ENCODE measurements around the gene DDX43.
"Not testable (repeated sequence)": the region's sequence is repeated elsewhere in the genome, so short reads cannot be mapped to it uniquely, and the experiment has no call there.

DDX43 gene

DNA sequence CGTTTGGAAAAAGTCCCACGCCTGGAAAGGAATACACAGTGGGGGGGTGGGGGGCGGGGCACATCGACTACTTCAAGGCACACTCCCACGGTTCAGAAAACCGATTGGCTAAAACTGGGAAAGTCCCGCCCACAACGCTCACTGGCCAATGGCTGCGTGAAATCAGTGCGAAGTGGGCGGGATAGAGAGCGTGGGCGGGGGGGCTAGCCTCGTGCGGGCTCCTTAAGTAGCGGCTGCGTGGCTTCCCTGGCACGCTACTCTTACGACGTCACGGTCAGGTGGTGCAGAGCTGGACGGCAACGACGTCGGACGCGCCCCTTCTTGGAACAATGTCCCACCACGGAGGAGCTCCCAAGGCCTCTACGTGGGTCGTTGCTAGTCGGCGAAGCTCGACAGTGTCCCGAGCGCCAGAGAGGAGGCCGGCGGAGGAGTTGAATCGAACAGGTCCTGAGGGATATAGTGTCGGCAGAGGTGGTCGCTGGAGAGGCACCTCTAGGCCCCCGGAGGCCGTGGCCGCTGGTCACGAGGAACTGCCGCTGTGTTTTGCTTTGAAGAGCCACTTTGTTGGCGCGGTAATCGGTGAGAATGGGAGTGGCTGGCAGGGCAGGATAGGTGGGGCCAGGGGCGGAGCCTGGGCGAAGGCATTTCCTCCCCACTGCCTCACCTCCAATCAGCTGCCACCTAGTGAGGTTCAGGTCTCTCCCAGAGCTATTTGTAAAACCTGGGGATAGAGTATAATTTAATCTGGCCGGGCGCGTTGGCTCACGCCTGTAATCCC lies at the start of gene DDX43:
Gene DDX43 (plus strand): TSS at position 252 of the 778 bp plus-strand sequence. CDS start 78 bp downstream, at position 330.
- in situ Hi-C loops (cut with MboI; ENCODE audit: low sequenced_read_pairs) = no loop called here

DNA sequence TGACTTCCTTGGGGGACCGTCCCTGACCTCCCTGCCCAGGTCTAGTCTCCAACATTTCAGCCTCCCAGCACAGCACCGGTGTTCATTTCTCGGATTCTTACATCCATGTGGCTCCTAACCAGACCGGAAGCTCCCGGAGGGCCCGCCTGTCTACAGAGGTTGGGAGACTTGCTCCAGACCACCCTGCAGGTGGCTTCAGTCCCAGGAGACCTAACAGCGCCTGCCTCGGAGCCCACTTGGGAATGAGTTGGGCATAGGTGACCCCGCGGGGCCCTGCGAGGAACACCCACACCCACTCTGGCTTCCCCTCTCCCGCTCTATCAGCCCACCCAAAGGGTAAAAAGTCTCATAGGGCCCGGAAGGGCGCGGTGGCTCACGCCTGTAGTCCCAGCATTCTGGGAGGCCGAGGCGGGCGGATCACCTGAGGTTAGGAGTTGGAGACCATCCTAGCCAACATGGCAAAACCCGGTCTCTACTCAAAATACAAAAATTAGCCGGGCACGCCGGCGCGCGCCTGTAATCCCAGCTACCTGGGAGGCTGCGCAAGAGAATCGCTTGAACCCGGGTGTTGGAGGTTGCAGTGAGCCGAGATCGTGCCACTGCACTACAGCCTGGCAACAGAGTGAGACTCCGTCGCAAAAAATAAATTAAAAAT lies 46.0 kb upstream of the DDX43 start:
- in situ Hi-C loops (cut with MboI; ENCODE audit: low sequenced_read_pairs) = no loop called here

DNA sequence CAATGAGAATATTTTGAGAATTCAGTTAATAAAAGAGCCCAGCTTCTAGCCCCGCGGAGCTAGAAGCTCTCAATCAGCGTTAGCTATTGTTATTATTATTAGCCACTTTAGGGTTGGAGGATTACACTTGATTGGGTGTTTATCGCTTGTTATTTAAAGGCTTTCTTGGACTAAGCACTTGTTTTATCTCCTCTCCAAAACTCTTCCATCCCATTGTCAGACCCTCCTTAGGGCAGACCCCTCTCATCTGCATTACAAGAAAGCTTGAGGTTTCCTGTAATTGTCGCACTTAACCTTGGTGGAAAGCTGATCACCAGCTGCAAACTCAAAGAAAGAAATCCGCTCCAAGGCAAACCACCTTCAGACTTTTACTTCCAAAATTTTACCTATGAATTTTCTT lies 45.3 kb upstream of the DDX43 start:
- in situ Hi-C loops (cut with MboI; ENCODE audit: low sequenced_read_pairs) = no loop called here

DNA sequence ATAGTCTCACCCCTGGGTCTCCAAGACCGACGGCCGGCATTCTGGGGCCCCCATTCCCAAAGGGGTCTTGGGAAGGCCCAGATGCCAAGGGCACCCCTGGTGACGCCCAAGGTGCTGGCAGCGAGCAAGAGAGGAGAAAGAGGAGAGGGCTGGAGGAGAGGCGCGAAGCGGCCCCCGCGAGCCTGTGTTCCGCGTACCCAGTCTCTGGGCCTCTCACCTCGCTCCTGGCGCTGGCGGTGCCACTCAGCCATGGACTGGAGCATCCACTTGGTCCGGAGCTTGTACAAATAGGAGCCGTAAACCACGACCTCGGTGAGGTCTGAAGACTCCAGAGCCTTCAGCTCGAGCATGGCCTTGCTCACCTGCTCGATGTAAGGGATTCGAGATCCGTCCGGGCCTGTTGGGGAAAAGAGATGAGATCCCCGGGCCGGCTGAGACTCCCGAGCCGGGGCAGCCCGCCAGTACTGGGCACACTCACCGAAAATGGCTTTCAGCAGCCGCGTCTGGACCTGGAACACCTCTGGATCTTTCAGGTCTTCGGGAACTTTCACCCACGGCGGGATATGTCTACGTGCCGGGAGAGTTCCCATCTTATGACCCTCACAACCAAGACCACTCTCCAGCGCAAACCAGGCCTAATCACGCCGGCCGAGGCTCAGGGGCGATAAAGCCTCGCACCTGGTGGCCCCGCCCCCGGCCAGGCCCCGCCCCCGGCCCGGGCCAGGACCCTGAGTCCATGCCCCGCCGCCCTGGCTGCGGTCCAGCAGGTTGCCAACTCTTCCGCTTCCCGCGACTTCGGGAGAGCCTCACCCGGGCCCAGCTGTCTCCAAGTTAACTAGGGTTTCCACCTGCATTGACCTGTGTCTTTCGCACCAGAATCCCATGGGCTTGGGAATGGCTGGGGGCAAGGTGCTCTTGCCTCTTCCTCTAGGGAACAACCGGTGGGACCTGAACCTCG lies 40.7 kb upstream of the DDX43 start, which contains the start of gene DPPA5:
Gene DPPA5 (minus strand): TSS at position 641 of the 958 bp plus-strand sequence. CDS start 51 bp downstream, at position 590.
- in situ Hi-C loops (cut with MboI; ENCODE audit: low sequenced_read_pairs) = no loop called here

DNA sequence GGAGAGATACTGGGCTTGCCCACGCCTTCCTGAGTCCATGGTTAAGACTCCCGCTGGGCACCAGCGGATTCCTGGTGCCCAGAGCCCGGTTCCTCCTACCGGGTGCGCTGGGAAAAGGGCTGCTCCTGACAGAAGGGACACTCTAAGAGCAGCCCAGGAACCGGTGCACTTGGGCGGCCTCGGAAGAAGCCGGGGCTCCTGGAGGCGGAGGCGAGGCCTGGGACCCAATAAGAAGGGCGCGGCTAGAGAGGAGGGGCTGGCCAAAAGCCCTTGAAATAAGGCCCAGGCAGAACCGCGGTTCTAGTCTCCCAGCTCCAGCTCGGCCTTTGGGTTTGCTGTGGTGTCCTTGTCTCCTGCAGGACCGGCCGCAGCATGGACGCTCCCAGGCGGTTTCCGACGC lies 32.3 kb upstream of the DDX43 start, which contains the start of gene KHDC3L:
Gene KHDC3L (plus strand): TSS at position 301 of the 400 bp plus-strand sequence. CDS start 72 bp downstream, at position 373.
- in situ Hi-C loops (cut with MboI; ENCODE audit: low sequenced_read_pairs) = no loop called here

DNA sequence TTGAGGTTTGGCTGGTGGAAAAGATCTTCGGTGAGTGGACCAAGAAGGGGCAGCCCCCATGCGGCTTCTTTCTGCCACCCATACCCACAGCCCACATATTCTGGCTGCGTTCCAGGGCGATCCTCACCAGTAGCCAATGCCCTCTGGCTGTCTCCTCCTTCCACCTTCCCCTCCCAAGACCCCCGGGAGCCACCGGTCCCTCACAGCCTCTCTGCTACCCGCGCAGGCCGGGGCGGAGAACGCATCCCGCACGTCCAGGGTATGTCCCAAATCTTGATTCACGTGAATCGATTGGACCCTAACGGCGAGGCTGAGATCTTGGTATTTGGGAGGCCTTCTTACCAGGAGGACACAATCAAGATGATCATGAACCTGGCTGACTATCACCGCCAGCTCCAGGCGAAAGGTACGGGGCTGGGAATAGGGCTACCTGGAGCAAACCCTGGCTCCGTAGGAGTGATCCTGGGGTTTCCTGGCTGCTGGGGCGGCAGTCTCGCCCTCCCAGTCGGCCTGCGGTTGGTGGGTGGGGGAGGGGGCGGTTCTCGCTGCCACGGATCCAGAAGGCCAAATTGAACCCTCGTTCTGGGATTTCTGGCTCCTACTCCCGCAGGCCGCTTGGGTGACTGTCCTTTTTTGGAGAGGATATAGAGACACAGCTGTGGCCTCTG lies 31.6 kb upstream of the DDX43 start:
- in situ Hi-C loops (cut with MboI; ENCODE audit: low sequenced_read_pairs) = no loop called here

DNA sequence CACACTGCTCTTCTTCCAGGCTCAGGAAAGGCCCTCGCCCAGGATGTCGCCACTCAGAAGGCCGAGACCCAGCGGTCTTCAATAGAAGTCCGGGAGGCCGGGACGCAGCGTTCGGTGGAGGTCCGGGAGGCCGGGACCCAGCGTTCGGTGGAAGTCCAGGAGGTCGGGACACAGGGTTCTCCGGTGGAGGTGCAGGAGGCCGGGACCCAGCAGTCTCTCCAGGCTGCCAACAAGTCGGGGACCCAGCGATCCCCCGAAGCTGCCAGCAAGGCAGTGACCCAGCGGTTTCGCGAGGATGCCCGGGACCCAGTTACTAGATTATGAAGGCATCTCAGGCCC lies 31.1 kb upstream of the DDX43 start:
- in situ Hi-C loops (cut with MboI; ENCODE audit: low sequenced_read_pairs) = no loop called here

DNA sequence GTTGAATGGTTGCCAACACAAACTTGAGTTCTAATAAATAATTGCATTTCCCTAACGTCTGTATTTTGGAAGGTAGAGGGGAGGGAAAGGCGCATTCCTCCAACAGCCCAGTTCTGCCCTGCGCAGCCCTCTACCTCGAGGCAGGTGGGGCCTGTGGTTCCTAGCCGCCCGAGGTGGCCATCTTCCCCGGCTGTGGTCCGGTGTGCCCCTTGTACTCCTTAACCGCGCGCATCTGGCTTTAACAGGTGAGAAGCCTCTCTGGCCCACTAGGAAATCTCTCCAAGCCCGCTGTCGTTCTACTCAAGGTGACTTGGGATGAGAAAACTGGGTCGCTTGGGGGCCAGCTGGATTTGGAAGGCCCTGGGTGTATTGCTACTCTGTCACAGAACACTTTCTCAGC lies 30.5 kb upstream of the DDX43 start:
- in situ Hi-C loops (cut with MboI; ENCODE audit: low sequenced_read_pairs) = no loop called here

DNA sequence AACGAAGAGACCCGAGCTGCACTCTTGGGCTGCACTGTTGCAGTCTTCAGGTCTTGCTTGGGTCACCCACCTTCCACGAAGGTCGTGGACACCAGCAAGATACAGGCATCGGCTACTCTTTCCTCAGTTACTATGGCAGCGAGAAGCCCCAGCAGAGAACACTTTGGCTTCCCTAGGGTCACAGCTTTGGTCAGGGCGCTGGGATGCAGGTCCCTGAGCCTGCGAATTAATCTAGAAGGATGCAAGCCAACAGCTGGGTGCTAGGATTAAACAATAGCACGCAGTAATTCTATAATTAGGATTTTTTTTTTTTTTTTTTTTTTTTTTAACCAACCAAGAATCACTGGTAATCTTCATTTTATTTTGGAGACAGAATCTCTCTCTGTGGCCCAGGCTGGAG lies 30.1 kb upstream of the DDX43 start:
- in situ Hi-C loops (cut with MboI; ENCODE audit: low sequenced_read_pairs) = no loop called here

DNA sequence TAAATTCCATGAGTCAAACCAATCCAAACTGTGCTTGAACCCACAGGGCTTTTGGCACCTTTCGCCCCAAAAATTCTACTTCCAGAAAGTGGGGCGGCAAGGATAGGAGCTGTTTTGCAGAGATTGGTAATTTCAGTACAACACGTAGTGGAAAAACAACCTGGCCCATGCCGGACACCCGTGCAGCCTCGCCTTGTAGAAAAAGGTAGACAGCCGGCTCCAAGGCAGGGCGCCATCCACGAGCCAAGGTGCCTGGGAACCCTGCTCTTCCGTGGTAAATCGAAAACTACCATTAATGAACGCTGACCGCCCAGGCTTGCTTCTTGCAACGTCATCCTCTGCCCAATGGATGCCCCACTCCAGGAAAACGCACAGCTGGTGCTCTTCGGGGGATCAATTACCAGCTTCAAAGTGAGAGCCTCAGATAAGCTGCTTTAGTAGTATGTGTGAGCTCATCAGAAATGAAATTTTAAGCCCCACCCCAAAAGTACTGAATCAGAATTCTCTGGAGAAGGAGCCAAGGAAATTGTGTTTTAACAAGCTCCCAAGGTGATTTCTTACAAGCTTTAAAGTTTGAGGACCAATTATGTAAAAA lies 26.8 kb upstream of the DDX43 start:
- in situ Hi-C loops (cut with MboI; ENCODE audit: low sequenced_read_pairs) = no loop called here

DNA sequence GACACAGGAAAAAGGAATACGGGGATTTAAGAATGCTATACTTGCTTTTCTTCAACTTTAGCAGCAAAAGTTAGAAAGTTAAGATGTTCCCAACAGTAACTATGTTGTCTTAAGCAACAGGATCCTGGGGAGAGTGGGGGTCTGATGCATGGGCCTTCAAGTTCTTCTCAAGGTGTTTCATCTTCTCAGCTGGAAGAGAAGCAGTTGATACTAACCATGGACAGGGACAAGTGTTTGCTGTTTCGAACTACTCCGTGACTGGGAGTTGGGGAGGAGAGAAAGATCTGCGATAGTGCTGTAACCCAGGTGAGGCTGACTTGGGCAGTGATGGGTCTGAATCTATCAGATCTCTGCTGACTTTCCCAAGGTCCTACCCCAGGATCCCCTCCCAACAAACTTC lies 26.0 kb upstream of the DDX43 start:
- in situ Hi-C loops (cut with MboI; ENCODE audit: low sequenced_read_pairs) = no loop called here

DNA sequence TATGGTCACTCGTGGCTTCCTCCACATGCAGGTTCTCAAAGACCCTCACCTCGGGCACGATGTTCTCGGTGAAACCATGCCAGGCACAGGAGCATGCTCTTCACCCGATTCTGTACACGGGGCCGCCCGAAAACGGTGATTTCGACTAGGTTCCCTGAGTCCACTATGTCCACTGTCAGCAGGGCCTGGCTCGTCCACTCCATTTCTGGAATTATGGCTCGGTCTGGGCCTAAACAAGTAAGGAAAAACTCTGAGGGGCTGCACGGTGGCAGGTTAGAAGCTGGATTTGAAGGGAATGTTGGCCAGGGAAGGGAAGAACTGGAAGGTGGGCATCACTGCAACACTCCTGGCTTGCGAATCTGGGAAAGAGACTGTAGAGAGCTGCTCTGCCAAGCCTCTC lies 25.5 kb upstream of the DDX43 start:
- in situ Hi-C loops (cut with MboI; ENCODE audit: low sequenced_read_pairs) = no loop called here

DNA sequence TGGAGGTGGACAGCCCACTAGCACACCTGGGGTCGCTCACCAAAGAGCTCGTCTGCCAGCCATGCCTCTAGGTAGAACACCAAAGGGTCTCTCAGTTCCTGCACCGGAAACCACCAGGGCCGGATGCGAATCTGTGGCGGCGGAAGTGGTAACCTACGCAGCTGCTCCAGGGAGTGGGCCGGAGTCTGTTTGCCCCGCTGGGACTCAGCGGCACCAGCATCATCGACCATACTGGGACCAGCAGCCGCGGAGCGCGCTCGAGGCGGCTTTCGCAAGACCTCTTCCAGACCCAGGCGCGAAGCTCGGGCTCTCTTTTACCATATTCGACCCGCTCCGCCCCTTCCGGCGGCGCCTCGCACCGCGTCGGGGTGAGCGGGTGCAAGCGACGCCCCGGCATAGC lies 25.1 kb upstream of the DDX43 start, which contains the start of gene OOEP:
Gene OOEP (minus strand): TSS at position 335 of the 400 bp plus-strand sequence. CDS start 105 bp downstream, at position 230.
- in situ Hi-C loops (cut with MboI; ENCODE audit: low sequenced_read_pairs) = no loop called here

DNA sequence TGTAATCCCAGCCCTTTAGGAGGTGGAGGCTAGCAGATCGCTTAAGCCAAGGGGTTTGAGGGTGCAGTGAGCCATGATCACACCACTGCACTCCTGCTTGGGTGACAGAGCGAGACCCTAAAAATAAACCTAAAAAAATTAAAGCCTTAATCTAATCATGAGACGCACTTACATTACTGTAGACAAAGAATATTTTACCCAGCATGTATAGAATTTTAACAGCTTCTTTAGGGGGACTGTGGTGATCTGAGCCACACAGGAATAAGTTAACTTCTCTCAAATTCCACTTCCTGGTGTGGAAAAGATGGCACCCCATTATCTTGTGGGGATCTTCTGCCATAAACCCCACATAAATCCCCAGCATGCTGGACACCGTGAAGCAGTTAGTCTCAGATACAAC lies 22.6 kb upstream of the DDX43 start:
- in situ Hi-C loops (cut with MboI; ENCODE audit: low sequenced_read_pairs) = no loop called here

DNA sequence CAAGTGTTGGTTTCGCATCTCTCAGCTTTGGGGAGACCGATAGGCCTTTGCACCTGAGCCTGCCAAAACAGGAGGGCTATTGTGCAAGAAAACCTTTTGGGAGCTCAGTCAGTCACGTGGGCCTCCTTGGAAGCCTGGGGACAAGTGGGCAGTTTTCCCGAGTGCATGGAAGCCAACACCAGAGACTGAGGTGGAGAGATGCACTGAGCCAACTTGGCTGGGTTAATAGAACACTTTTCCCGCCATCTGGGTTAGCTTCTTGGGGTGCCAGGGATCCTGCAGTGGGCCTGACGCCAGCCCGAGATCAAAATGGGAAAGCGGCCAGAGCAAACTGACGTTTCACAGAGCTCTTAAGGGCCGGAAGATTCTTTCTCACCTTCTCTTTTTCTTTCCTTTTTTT lies 22.1 kb upstream of the DDX43 start:
- in situ Hi-C loops (cut with MboI; ENCODE audit: low sequenced_read_pairs) = no loop called here

DNA sequence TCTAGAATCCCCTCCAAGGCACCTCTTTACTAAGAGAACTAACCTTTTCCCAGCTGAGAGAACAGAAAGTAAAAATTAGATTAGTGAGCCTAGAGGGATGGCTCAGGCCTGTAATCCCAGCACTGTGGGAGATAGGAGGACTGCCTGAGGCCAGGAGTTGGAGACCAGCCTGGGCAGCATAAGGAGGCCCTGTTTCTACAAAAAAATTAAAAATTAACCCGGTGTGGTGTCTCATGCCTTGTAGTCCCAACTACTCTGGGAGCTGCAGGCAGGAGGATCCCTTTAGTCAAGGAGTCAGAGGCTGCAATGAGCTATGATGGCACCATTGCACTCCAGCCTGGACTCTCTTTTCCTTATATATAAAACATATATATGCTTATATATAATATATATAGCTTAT lies 19.4 kb upstream of the DDX43 start:
- in situ Hi-C loops (cut with MboI; ENCODE audit: low sequenced_read_pairs) = no loop called here

DNA sequence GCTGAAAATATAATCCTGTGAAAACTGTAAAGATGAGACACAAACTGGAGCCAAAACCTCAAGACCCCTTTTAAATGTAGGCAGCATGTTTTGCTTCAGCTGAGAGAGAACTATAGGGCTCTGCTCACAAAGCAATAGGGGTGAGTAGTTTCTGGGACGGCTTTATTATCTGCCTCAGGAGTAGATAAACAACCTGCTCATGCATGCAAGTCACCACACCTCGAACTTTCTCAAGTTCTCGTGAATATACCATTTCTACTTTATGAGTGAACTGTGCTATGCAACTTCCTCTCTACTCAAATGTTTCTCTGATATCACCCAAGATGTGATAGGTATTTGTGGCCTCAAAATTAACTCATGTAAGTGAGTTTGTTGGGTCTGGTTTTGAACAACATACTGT lies 17.4 kb upstream of the DDX43 start:
- in situ Hi-C loops (cut with MboI; ENCODE audit: low sequenced_read_pairs) = no loop called here

DNA sequence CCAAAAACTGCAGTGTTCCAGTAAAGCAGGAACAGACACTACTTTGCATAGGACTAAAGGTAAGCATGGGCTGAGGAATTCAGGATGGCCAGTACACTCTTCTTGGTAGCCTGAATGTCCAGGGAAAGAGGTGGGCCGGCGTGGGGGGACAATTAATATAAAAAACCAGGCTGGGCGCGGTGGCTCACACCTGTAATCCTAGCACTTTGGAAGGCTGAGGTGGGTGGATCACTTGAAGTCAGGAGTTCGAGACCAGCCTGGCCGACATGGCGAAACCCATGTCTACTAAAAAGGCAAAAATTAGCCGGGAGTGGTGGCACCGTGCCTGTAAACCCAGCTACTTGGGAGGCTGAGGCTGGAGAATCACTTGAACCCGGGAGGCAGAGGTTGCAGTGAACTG lies 13.1 kb upstream of the DDX43 start:
- in situ Hi-C loops (cut with MboI; ENCODE audit: low sequenced_read_pairs) = not testable (repeated sequence)

DNA sequence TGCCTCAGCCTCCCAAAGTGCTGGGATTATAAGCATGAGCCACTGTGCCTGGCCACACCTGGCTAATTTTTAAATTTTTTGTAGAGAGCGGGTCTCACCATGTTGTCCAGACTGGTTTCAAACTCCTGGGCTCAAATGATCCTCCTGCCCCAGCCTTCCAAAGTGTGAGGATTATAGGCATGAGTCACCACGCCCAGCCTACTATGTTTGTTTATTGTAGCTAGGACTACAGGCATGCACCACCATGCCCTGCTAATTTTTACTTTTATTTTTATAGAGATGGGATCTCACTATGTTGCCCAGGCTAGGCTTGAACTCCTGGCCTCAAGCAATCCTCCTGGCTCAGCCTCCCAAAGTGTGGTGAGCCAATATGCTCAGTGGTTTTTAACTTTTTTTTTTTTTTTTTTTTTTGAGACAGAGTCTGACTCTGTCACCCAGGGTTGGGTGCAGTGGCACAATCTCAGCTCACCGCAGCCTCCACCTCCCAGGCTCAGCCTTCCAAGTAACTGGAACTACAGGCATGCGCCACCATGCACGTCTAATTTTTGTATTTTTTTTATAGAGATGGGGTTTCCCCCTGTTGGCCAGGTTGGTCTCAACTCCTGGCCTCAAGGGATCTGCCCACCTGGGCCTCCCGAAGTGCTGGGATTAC lies 12.0 kb upstream of the DDX43 start:
- in situ Hi-C loops (cut with MboI; ENCODE audit: low sequenced_read_pairs) = no loop called here

DNA sequence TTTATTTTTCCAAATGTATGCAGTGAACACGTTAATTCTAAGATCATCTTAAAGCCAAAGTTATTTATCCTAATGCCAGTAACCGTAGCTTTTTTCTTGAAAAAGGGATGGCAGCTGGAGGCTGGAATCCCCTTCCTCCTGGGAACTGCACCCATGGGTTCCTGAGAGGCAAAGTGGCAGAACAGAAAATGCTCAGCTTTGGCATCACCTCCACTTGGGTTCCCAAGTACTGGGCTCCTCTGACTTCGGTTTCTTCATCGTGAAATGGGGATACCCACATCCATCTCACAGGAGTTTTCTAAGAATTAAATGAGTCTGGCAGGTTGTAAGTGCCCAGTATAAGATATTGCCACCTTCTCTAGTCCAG lies 6.2 kb upstream of the DDX43 start:
- in situ Hi-C loops (cut with MboI; ENCODE audit: low sequenced_read_pairs) = no loop called here

All from hTERT RPE-1 (cell line).